HG03196 (cell line): Measurements from ENCODE around the gene PIK3C3.
"Not testable (repeated sequence)": the region's sequence is repeated elsewhere in the genome, so short reads cannot be mapped to it uniquely, and the experiment has no call there.

Experiments
- ATAC-seq: cut with Tn5 transposase; IDR thresholded peaks from one replicate; pipeline ENCODE4 v1.9.1; 2021; ENCODE audit not compliant: unreplicated experiment

The PIK3C3 gene

DNA sequence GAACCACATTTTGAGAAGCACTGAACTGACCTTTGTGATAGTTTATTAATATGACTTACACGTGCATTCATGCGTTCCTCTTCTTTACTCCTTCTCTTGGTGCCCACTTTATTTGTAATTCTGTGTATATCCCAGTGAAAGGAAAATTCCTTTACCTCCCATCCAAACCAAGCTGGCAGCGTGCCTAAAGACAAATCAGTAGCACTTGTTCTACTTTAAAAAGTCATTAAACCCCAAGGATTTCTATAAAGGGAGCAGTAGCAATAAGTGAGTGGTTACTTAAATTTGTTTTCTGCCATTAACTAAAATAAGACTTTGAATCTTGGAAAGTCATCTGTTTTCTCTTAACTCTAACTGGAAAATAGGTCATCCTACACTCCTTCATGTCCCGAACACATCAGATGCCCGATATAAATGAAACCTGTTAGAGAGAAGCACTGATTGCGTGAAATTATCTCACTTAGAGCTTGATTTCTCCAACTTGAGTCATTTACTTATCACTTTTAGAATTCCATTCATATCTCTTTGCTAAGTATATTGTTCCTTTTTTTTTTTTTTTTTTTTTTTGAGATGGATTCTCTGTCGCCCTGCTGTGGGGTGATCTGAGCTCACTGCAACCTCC is 10.7 kb downstream of the PIK3C3 start:
- ATAC-seq, result no peak

- ATAC-seq, result no peak
These were observed 11.9 kb downstream of the PIK3C3 start for GRCh38 chr18:41966943-41967342.

GRCh38 chr18:41967680-41968079 is 12.6 kb downstream of the PIK3C3 start:
- no peak for ATAC-seq

DNA sequence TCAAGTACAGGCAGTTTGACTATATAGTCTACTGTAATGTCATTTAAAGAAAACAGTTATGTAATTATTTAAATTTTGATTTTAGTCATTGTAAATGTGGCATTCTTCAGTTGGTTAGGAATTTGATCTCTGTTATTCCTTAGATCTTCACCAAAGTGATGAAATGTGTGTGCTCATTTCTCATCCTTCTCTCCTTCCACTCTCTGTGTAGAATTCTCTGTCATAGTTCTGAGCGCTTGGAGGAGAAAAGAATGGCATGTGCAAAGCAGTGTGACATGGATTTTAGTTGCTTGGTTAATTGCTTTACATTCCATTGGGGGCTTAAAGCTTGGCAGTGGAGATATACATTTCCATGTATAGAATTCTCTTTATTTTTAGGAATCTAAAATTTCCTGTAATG is 14.8 kb downstream of the PIK3C3 start:
- ATAC-seq, result no peak

GRCh38 chr18:41972067-41972925 is 17.3 kb downstream of the PIK3C3 start:
- ATAC-seq, result no peak

DNA sequence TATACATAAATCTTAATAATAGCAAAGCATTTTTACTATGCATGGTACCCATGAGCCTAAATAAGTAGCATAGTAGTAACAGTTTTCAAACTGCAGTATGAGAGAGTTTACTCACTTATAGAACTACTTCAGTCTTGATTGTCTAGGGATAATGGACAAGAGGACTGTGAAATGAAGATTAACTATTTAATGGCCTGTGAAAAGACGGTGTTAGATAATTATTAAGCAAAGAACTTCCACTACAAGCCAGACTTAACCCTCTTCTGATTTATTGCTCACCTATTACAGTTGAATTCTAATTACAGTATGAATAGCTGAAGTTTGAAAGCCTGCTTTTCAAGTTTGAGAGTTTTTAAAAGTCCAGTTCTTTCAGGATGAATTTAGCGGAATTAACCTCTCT is 18.9 kb downstream of the PIK3C3 start:
- peak; percentile 57 for ATAC-seq

GRCh38 chr18:41974796-41975201 is 19.8 kb downstream of the PIK3C3 start:
- no peak for ATAC-seq

- ATAC-seq, result no peak
These were observed 20.2 kb downstream of the PIK3C3 start for GRCh38 chr18:41975284-41975683.

DNA sequence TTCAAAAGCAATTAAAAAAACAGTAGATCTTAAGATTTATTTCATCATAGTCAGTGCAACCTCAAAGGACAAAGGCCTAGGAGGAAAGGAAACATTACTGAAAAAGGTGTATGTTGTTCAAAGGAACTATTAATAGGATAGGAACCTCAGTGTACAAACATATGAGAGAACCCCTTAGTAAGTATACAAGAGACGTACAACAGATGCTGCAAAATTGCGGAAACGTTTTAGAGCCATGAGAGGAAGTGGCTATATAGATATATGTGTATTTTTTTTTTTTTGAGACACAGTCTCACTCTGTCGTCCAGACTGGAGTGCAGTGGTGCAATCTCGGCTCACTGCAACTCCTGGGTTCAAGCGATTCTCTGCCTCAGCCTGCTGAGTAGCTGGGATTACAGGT is 22.2 kb downstream of the PIK3C3 start:
- no peak for ATAC-seq

- peak; percentile 96 for ATAC-seq
These were observed 28.1 kb downstream of the PIK3C3 start for GRCh38 chr18:41982942-41983660.

GRCh38 chr18:41985914-41986313 is 30.9 kb downstream of the PIK3C3 start:
- no peak for ATAC-seq

- no peak for ATAC-seq
These were observed 34.5 kb downstream of the PIK3C3 start for GRCh38 chr18:41989508-41989907.

DNA sequence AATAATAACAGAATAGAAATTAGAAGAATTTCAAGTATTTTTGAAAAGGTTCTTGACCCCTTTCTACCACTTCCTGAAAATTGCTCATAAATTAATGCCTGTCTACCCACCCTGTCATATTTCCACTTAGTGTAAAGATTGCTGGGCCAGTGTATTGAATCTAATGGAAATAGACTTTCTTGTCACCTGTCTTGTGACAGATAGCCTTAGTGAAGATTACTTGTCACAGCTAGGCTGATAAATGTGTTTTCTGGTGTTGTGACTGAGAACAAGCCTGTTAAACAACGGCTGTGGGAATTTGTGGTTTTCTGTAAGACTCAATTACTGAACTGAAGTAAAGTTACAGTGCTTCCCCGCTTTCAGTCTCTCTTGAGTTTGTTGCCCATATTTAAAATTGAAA is 37.0 kb downstream of the PIK3C3 start:
- ATAC-seq, result peak; percentile 77

DNA sequence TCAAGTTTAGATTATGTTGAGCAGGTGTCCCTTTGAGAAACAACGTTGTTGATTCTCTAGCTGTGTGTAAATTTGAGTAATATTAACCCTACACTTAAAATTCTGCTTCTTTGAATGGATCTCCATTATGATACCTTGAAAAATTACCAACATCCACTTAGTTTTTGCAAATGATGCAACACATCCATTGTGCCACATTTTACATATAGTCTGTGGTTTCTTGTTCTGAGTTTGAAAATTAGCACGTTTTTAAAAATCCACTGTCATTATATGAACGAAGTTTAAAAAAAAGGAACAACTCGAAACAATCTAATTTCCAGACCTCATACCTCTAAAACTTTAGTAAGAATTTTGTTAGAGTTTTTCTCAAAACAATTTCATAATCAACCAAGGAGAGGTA is 37.7 kb downstream of the PIK3C3 start:
- no peak for ATAC-seq

GRCh38 chr18:41993151-41993550 is 38.1 kb downstream of the PIK3C3 start:
- ATAC-seq, result no peak

GRCh38 chr18:41996020-41996419 is 41.0 kb downstream of the PIK3C3 start:
- no peak for ATAC-seq

DNA sequence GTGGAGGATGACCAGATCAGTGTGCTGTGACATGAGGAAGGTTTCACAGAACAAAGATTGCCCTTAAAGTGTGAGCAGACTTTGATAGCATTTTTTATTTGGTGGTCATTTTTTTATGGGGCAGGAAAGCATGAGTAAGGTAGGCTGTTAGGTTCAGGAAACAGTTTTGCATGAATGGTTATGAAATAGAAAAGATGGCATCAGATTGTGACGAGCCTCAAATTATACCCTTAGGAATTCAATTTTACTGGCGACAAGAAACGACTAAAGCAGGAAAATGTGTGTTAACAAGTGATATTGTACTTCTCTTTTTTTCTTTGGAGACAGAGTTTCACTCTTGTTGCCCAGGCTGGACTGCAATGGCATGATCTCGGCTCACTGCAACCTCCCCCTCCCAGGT is 44.7 kb downstream of the PIK3C3 start:
- no peak for ATAC-seq

DNA sequence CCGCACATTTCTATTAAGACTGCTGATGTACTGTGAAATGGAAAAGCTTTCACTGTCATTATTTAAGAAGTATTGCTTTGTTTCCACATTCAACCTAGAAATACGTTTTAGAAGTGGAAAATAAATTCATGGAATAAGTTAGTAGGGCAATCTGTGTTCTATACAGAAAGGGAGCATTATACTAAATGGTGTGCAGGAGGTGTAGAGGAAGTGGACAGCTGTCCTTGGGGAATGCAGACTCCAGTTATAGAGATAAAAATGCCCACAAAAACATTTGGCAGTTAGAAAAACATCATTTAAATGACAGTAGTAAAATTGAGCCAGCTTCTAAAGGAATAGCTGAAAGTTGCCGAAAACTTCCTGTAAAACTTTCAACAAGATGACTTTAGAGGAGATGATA is 46.8 kb downstream of the PIK3C3 start:
- ATAC-seq, result no peak

GRCh38 chr18:42004653-42005052 is 49.6 kb downstream of the PIK3C3 start:
- ATAC-seq, result no peak

DNA sequence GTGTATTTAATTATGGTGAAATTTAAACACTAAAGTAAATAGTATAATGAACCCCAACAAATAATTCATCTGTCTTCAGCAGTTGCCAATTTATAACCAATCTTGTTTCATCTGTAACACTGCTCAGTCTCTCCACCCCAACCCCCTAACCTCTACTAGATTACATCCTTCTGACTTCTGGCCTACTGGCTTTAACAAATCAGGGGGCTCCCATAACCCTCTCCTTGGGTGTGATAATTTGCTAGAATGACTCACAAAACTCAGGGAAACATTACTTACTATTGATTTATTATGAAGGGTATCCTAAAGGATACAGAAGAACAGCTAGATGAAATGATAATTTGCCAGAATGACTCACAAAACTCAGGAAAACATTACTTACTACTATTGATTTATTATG is 50.7 kb downstream of the PIK3C3 start:
- ATAC-seq, result no peak

DNA sequence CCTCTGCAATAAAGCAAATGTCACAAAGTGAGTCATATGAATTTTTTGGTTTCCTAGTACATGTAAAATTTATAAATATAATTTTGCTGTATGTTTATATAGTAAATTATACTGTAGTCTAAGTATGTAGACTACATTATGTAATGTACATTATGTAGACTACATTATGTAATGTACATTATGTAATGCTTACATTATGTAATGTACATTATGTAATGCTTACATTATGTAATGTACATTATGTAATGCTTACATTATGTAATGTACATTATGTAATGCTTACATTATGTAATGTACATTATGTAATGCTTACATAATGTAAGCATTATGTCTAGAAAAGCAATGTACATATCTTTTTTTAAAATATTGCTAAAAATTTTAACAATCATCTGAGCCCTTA is 54.4 kb downstream of the PIK3C3 start:
- not testable (repeated sequence) for ATAC-seq

GRCh38 chr18:42011053-42011452 is 56.0 kb downstream of the PIK3C3 start:
- ATAC-seq, result peak; percentile 100
